Gastrocnemius medialis (tissue), 4 donors: ENCODE data around the gene ADGRF3.

Experiments
- CTCF ChIP-seq, 5 experiments: fragments of 450-650 bp in 3 of 5; fragments of 200-600 bp in 2 of 5; sonication (generic) in 2 of 5; IDR thresholded peaks in 4 of 5; conservative IDR thresholded peaks in 1 of 5; 1 replicate in 4 of 5; 2 replicates in 1 of 5; pipeline ENCODE4 v1.5.1; 2016 to 2019; ENCODE audit warnings: antibody characterized with exemption in 5 of 5, mild to moderate bottlenecking in 3 of 5, moderate library complexity in 3 of 5
- POLR2A ChIP-seq, 2 donors: fragments of 450-650 bp; IDR thresholded peaks; one replicate each; pipeline ENCODE4 v1.6.1; 2017; ENCODE audit warnings: antibody characterized with exemption in 2 of 2, mild to moderate bottlenecking in 2 of 2, moderate library complexity in 2 of 2

- TF ChIP-seq CTCF (IDR thresholded peaks at IDR 0.05 in 4 of 5, conservative IDR thresholded peaks at IDR 0.05 in 1 of 5) (no peak), POLR2A (IDR thresholded peaks at IDR 0.05) (no peak)
Observed at GRCh38 chr2:26356771-26357170, 10.2 kb upstream of the ADGRF3 start.
